Measurements from ENCODE around the gene PGLYRP4. TPM values are rescaled to one million over a fixed set of nuclear protein-coding genes. Genes with fewer than 3 reads are reported as not detected.

The PGLYRP4 gene
- not detected in 2 replicates for polyA plus RNA-seq

GRCh38 chr1:153348511-153349362 lies at the start of gene PGLYRP4:
TSS of gene PGLYRP4 (minus strand) at chr1:153348841. CDS start at chr1:153347932, 909 bp downstream.

GRCh38 chr1:153390938-153391710 lies 42.5 kb upstream of the PGLYRP4 start, which contains the start of gene S100A8:
TSS of gene S100A8 (minus strand) at chr1:153391073. CDS start at chr1:153390535, 538 bp downstream.

GRCh38 chr1:153375511-153375910 lies 26.9 kb upstream of the PGLYRP4 start, which contains the start of gene S100A12:
TSS of gene S100A12 (minus strand) at chr1:153375621. CDS start at chr1:153374592, 1,029 bp downstream.

GRCh38 chr1:153357853-153358690 lies 9.4 kb upstream of the PGLYRP4 start, which contains the start of gene S100A9:
TSS of gene S100A9 (plus strand) at chr1:153357854. CDS start at chr1:153358284, 430 bp downstream.

GRCh38 chr1:153312570-153313186 lies 36.0 kb downstream of the PGLYRP4 start, which contains the start of gene PGLYRP3:
TSS of gene PGLYRP3 (minus strand) at chr1:153312952. CDS start at chr1:153310665, 2,287 bp downstream.

Other genes starting within 250 kb of the PGLYRP4 start
- not detected in 2 replicates for gene SPRR2F, start 235.3 kb downstream of the PGLYRP4 start, polyA plus RNA-seq
- not detected in 2 replicates for gene SPRR2G, start 198.0 kb downstream of the PGLYRP4 start, polyA plus RNA-seq
- gene LELP1, start 145.4 kb downstream of the PGLYRP4 start, polyA plus RNA-seq: not detected in 2 replicates
- gene PRR9, start 131.3 kb downstream of the PGLYRP4 start, polyA plus RNA-seq: not detected in 2 replicates
- not detected in 2 replicates for gene LORICRIN, start 89.2 kb downstream of the PGLYRP4 start, polyA plus RNA-seq
- gene PGLYRP3, start 35.9 kb downstream of the PGLYRP4 start, polyA plus RNA-seq: not detected in 2 replicates
- not detected in 2 replicates for gene S100A9, start 9.0 kb upstream of the PGLYRP4 start, polyA plus RNA-seq
- not detected in 2 replicates for gene S100A12, start 26.8 kb upstream of the PGLYRP4 start, polyA plus RNA-seq
- gene S100A8, start 42.2 kb upstream of the PGLYRP4 start, polyA plus RNA-seq: not detected in 2 replicates
- not detected in 2 replicates for gene S100A7A, start 67.7 kb upstream of the PGLYRP4 start, polyA plus RNA-seq
- gene S100A7, start 111.8 kb upstream of the PGLYRP4 start, polyA plus RNA-seq: not detected in 2 replicates
- gene S100A6, start 187.2 kb upstream of the PGLYRP4 start, polyA plus RNA-seq: 19.2 and 39.7 TPM in 2 replicates
- gene S100A5, start 192.1 kb upstream of the PGLYRP4 start, polyA plus RNA-seq: not detected in 2 replicates
- gene S100A4, start 197.0 kb upstream of the PGLYRP4 start, polyA plus RNA-seq: 1.2 and 2.7 TPM in 2 replicates
- gene S100A3, start 200.4 kb upstream of the PGLYRP4 start, polyA plus RNA-seq: not detected in 2 replicates
- not detected in 2 replicates for gene S100A2, start 217.0 kb upstream of the PGLYRP4 start, polyA plus RNA-seq